Trophoblast cell (in vitro differentiated cells and primary cell): ENCODE results near the gene ZBTB21.
A peak's percentile ranks its signal among the peaks of the same experiment; 100 is the strongest.

Experiments
- DNase-seq, 2 donors: peaks; one replicate each; pipeline ENCODE4 v3.0.0-alpha.2; 2016
- H2AFZ ChIP-seq: 2 replicates; pipeline ENCODE4 v1.6.1; 2013; ENCODE audit warnings: low read length, moderate library complexity, mild to moderate bottlenecking; ENCODE audit not compliant: insufficient read depth, poor library complexity
- H2AK5ac ChIP-seq: 2 replicates; pipeline ENCODE4 v1.6.1; 2013; ENCODE audit warnings: mild to moderate bottlenecking, low read length
- H2BK120ac ChIP-seq: 2 replicates; pipeline ENCODE4 v1.6.1; 2013; ENCODE audit warnings: low read length, mild to moderate bottlenecking, moderate library complexity; ENCODE audit not compliant: insufficient read depth, poor library complexity
- H2BK12ac ChIP-seq: 2 replicates; pipeline ENCODE4 v1.6.1; 2013; ENCODE audit warnings: mild to moderate bottlenecking, low read length, moderate library complexity
- H2BK5ac ChIP-seq: 2 replicates; pipeline ENCODE4 v1.6.1; 2013; ENCODE audit warnings: low read length, low read depth, moderate library complexity, mild to moderate bottlenecking; ENCODE audit not compliant: poor library complexity
- H3K14ac ChIP-seq: 2 replicates; pipeline ENCODE4 v1.6.1; 2013; ENCODE audit warnings: mild to moderate bottlenecking, low read length
- H3K18ac ChIP-seq: 2 replicates; pipeline ENCODE4 v1.6.1; 2013; ENCODE audit warnings: mild to moderate bottlenecking, low read length
- H3K23ac ChIP-seq: 2 replicates; pipeline ENCODE4 v1.6.1; 2013; ENCODE audit warnings: low read length
- H3K27ac ChIP-seq: 2 replicates; pipeline ENCODE4 v1.5.1; 2013; ENCODE audit warnings: low read depth, mild to moderate bottlenecking, inconsistent platforms, low read length, moderate library complexity
- H3K27me3 ChIP-seq: 2 replicates; pipeline ENCODE4 v1.6.1; 2013; ENCODE audit warnings: inconsistent platforms, mild to moderate bottlenecking, low read length, moderate library complexity; ENCODE audit not compliant: insufficient read depth
- H3K36me3 ChIP-seq, 2 experiments: 1 replicate in 1 of 2; 2 replicates in 1 of 2; pipeline ENCODE4 v1.6.1; 2013; ENCODE audit warnings: low read length in 2 of 2, mild to moderate bottlenecking in 2 of 2, moderate library complexity in 1 of 2; ENCODE audit not compliant: insufficient read depth in 2 of 2, control insufficient read depth in 1 of 2
- H3K4ac ChIP-seq: 2 replicates; pipeline ENCODE4 v1.6.1; 2013; ENCODE audit warnings: low read depth, mild to moderate bottlenecking, low read length, moderate library complexity
- H3K4me1 ChIP-seq, 2 experiments: 1 replicate in 1 of 2; 2 replicates in 1 of 2; pipeline ENCODE4 v1.6.1; 2013; ENCODE audit warnings: low read length in 2 of 2, mild to moderate bottlenecking in 2 of 2, moderate library complexity in 1 of 2; ENCODE audit not compliant: insufficient read depth in 2 of 2, control insufficient read depth in 1 of 2
- H3K4me2 ChIP-seq: 2 replicates; pipeline ENCODE4 v1.6.1; 2013; ENCODE audit warnings: inconsistent platforms, mild to moderate bottlenecking, low read length, moderate library complexity
- H3K4me3 ChIP-seq: 2 replicates; pipeline ENCODE4 v1.5.1; 2013; ENCODE audit warnings: mild to moderate bottlenecking, low read depth, low read length, inconsistent platforms
- H3K79me1 ChIP-seq: one replicate; pipeline ENCODE4 v1.6.1; 2013; ENCODE audit warnings: low read length
- H3K79me2 ChIP-seq: 2 replicates; pipeline ENCODE4 v1.6.1; 2013; ENCODE audit warnings: low read length, mild to moderate bottlenecking; ENCODE audit not compliant: control insufficient read depth, insufficient read depth, poor library complexity
- H3K9ac ChIP-seq: 2 replicates; pipeline ENCODE4 v1.6.1; 2013; ENCODE audit warnings: mild to moderate bottlenecking, low read length
- H3K9me3 ChIP-seq: 2 replicates; pipeline ENCODE4 v1.6.1; 2013; ENCODE audit warnings: low read depth, mild to moderate bottlenecking, control low read depth, inconsistent platforms, low read length; ENCODE audit not compliant: insufficient read depth
- H4K12ac ChIP-seq: 2 replicates; pipeline ENCODE4 v1.6.1; 2013; ENCODE audit warnings: low read depth, mild to moderate bottlenecking, low read length, moderate library complexity
- H4K8ac ChIP-seq: 2 replicates; pipeline ENCODE4 v1.6.1; 2013; ENCODE audit warnings: low read depth, mild to moderate bottlenecking, low read length, moderate library complexity
- H4K91ac ChIP-seq: one replicate; pipeline ENCODE4 v1.6.1; 2013; ENCODE audit warnings: low read depth, mild to moderate bottlenecking, low read length, moderate library complexity
- WGBS: extraction: QIAGEN DNeasy Blood & Tissue Kit; methylation state at CpG from one replicate; pipeline ENCODE4 v1.1.7; 2013; ENCODE audit warnings: missing lambda C conversion rate; ENCODE audit not compliant: insufficient read length, insufficient coverage; ENCODE audit errors: extremely low coverage; 5-methylcytosine and 5-hydroxymethylcytosine counted together

Gene ZBTB21

DNA sequence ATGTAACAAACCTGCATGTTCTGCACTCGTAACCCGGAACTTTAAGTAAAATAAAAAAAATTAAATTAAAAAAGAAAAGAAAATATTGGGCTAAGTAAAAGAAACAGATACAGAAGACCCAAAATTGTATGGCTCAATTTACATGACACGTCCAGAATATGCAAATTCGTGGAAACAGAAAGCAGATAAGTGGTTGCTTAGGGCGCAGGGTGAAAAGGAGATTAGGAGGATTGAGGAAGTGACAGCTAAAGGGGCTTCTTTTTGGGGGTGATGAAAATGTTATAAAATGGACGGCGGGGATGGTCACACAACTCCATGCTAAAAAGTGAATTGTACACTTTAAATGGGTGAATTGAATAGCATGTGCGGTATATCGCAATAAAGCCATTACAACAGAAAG is 27.4 kb upstream of the ZBTB21 start:
- Histone ChIP-seq H3K79me2 (no peaks in the 10 kb centered on the region), H4K12ac (no peak overlapping the region), H3K4me2 (no peak overlapping the region), H3K4ac (no peak overlapping the region), H3K27ac (no peak overlapping the region), H4K8ac (no peak overlapping the region), H3K4me3 (no peak overlapping the region), H3K36me3 (no peaks in the 10 kb centered on the region), H3K9ac (no peak overlapping the region), H3K4me1 (peaks cover 0 to 8% of the 10 kb centered on the region in 2 experiments), H3K14ac (no peak overlapping the region), H2BK120ac (no peak overlapping the region), H3K23ac (no peak overlapping the region), H2BK5ac (no peak overlapping the region), H3K79me1 (no peaks in the 10 kb centered on the region), H4K91ac (no peak overlapping the region), H3K18ac (no peak overlapping the region), H2AFZ (no peak overlapping the region), H2BK12ac (no peak overlapping the region), H2AK5ac (no peak overlapping the region), H3K9me3 (peaks cover 3% of the 10 kb centered on the region), H3K27me3 (no peaks in the 10 kb centered on the region)
- no peak for DNase-seq
- no CpG with 5 or more reads among the region's 9 CpGs for WGBS

DNA sequence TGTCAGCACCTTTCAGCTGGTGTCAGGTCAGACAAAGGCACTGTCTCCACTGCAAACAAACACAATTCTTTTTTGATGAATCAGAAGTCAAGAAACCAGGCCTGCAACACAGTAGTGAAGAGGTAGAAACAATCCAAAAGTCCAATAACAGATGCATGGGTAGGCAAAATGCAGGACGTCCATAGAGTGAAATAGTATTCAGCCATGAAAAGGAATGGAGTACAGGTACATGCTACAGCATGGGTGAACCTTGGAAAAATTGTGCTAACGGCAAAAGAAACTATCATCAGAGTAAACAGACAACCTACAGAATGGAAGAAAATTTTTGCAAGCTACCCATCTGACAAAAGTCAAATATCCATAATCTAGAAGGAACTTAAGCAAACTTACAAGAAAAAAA is 26.2 kb upstream of the ZBTB21 start:
- H3K18ac ChIP-seq: no peak overlapping the region
- no peak overlapping the region for H3K14ac ChIP-seq
- no CpG with 5 or more reads among the region's 2 CpGs for WGBS
- peaks cover 3% of the 10 kb centered on the region for H3K9me3 ChIP-seq
- no peak overlapping the region for H2BK120ac ChIP-seq
- H3K4me2 ChIP-seq: no peak overlapping the region
- H3K36me3 ChIP-seq: no peaks in the 10 kb centered on the region
- H3K23ac ChIP-seq: no peak overlapping the region
- no peaks in the 10 kb centered on the region for H3K79me1 ChIP-seq
- DNase-seq: no peak
- no peak overlapping the region for H3K4ac ChIP-seq
- no peak overlapping the region for H2BK12ac ChIP-seq
- no peak overlapping the region for H4K12ac ChIP-seq
- no peak overlapping the region for H3K4me3 ChIP-seq
- H3K4me1 ChIP-seq: peaks cover 0 to 8% of the 10 kb centered on the region in 2 experiments
- H3K9ac ChIP-seq: no peak overlapping the region
- no peak overlapping the region for H4K8ac ChIP-seq
- H3K27me3 ChIP-seq: no peaks in the 10 kb centered on the region
- no peak overlapping the region for H4K91ac ChIP-seq
- no peak overlapping the region for H2BK5ac ChIP-seq
- no peaks in the 10 kb centered on the region for H3K79me2 ChIP-seq
- no peak overlapping the region for H2AK5ac ChIP-seq
- no peak overlapping the region for H3K27ac ChIP-seq
- no peak overlapping the region for H2AFZ ChIP-seq

DNA sequence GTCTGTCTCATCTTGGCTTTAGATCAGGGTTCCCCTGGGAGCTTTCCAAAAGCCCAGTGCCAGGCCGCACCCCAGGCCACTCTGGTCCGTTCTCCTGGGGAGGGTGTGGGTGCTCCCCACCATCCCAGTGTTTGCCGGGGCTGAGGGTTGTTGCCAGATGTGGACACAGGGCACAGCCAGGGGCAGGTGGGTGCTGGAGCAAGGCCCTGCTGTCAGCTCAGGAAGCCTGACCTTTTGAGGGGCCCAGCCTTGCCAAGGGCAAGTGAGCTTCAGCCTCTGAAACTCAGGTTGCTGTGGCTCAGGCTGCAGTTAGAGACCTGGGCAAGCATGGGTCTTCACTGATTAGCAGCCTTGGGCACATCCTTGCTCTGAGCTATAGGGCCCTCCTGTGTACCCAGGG is 22.8 kb upstream of the ZBTB21 start:
- Histone ChIP-seq H3K36me3 (no peaks in the 10 kb centered on the region), H3K4ac (no peak overlapping the region), H3K4me3 (no peak overlapping the region), H4K12ac (no peak overlapping the region), H3K9me3 (no peaks in the 10 kb centered on the region), H3K23ac (peak overlapping the region; percentile 27), H3K27ac (no peak overlapping the region), H3K79me1 (no peaks in the 10 kb centered on the region), H3K27me3 (no peaks in the 10 kb centered on the region), H3K18ac (no peak overlapping the region), H2AFZ (no peak overlapping the region), H2AK5ac (no peak overlapping the region), H3K79me2 (no peaks in the 10 kb centered on the region), H3K4me1 (no peaks in the 10 kb centered on the region), H2BK5ac (no peak overlapping the region), H3K9ac (no peak overlapping the region), H4K8ac (no peak overlapping the region), H4K91ac (no peak overlapping the region), H3K4me2 (no peak overlapping the region), H3K14ac (no peak overlapping the region), H2BK120ac (no peak overlapping the region), H2BK12ac (no peak overlapping the region)
- WGBS: no CpG with 5 or more reads among the region's 3 CpGs
- DNase-seq: no peak

DNA sequence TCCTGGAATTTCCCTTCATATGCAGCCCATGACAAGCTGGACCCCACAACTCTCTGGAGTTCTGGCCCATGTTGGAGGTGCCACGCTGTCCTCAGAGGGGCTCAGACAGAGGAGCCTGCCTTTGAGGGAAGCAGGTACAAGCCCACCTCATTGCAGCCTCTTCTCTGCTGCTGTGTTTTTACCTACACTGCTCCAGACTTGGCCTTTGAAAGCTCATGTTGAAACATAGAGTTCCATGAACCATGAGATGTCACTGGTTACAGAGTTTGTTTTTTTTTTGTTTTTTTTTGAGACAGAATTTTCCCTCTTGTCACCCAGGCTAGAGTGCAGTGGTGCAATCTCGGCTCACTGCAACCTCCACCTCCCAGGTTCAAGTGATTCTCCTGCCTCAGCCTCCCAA is 22.1 kb upstream of the ZBTB21 start:
- Histone ChIP-seq H3K23ac (no peak overlapping the region), H3K4ac (no peak overlapping the region), H3K4me3 (no peak overlapping the region), H3K18ac (no peak overlapping the region), H3K27ac (no peak overlapping the region), H2BK12ac (no peak overlapping the region), H3K36me3 (no peaks in the 10 kb centered on the region), H4K8ac (no peak overlapping the region), H4K12ac (no peak overlapping the region), H2BK120ac (no peak overlapping the region), H3K9ac (no peak overlapping the region), H3K9me3 (peaks cover 2% of the 10 kb centered on the region), H2BK5ac (no peak overlapping the region), H2AK5ac (no peak overlapping the region), H3K79me2 (no peaks in the 10 kb centered on the region), H3K4me1 (no peaks in the 10 kb centered on the region), H3K4me2 (no peak overlapping the region), H3K14ac (no peak overlapping the region), H4K91ac (no peak overlapping the region), H3K27me3 (no peaks in the 10 kb centered on the region), H2AFZ (no peak overlapping the region), H3K79me1 (no peaks in the 10 kb centered on the region)
- DNase-seq: no peak
- WGBS: no CpG with 5 or more reads among the region's 2 CpGs
